C4-2B (cell line): Measurements from ENCODE around the gene SARDH.

Experiments
- H3K27ac ChIP-seq: fragments of 450-650 bp; 2 replicates; pipeline ENCODE4 v1.5.1; 2017
- ZFX ChIP-seq: fragments of 450-650 bp; IDR thresholded peaks from 2 replicates; pipeline ENCODE4 v1.6.1; 2017
- TF ChIP-seq, protein P1 (sequence below): fragments of 450-650 bp; conservative IDR thresholded peaks from 2 replicates; pipeline ENCODE4 v1.5.1; 2017; ENCODE audit warnings: mild to moderate bottlenecking

The SARDH gene

DNA sequence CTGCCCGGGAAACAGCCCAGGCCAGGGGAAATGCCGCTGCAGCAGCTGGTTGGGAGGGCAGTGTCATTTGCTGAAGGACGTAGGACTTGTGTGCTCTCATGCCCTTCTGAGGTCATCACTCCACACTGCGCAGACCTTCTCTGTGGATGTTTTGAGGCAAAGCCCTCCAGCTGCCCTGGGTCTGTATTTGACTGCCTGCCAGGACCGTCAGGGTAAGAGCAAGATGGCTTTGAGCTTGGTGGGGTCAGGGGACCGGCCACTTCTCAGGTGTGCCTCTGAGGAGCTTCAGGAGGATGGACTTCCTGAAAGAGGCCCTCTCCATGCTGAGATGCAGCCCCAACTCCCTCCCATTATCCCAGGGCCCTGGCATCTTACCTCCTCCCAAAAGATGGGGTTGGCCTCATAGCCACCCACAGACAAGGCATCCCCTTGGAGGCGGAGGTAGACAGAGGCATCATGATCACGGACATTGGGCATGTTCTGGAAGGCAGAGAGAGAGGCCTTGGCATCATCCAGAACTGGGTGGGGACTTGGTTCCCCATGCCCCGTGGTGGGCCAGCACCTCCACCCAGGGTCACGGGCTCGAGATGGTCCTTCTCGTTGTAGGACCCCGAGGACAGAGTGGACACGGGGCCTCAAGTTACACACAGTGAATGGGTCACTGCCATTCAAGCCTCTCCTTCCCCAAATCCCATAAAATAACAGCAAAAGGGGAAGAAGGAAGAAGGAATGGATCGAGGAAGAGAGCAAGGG is 19.4 kb downstream of the SARDH start:
- no peak overlapping the region for H3K27ac ChIP-seq
- TF ChIP-seq, protein P1, sequence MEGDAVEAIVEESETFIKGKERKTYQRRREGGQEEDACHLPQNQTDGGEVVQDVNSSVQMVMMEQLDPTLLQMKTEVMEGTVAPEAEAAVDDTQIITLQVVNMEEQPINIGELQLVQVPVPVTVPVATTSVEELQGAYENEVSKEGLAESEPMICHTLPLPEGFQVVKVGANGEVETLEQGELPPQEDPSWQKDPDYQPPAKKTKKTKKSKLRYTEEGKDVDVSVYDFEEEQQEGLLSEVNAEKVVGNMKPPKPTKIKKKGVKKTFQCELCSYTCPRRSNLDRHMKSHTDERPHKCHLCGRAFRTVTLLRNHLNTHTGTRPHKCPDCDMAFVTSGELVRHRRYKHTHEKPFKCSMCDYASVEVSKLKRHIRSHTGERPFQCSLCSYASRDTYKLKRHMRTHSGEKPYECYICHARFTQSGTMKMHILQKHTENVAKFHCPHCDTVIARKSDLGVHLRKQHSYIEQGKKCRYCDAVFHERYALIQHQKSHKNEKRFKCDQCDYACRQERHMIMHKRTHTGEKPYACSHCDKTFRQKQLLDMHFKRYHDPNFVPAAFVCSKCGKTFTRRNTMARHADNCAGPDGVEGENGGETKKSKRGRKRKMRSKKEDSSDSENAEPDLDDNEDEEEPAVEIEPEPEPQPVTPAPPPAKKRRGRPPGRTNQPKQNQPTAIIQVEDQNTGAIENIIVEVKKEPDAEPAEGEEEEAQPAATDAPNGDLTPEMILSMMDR: no peak
- no peak for TF ChIP-seq ZFX

DNA sequence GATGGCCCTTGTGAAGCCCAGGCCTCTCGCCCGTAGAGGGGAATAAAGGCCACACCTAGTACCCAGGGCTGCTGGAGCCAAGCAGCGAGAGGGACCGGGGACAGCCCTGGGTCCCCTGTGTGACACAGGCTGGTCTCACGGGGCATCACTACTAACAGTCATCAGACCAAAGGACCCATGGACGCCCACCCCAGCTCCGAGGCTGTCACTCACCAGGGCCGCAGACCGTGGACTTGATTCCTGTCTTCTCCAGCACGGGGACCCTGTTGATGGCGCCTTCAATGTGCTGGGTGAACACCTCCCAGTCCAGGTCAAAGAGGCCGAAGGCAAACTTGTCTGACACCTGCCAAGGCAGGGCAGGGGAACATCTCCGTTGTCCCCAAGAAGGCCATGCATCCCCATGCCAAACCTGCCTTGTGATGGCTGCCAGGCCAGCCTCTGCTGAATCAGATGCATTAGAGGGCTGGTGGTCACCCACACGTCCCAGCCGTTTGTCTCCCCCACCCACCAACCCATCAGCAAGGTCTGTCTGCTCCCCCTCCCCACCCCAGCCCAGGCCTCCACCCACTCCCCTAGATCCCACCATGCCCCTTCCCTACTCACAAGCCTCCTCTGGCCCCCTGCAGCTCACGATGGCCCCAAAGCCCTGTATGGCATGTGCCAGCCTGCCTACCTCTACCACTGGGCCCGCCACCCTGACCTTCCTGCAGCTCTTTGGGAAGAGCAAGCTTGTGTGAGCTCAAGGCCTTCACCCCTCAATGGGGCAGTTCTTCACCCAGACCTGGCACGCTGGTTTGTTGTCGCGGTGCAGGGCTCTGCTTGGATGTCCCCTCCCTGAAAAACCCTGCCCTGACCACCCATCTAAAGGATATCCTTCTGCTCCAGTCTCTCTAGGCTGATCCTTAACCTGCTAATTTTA is 20.8 kb downstream of the SARDH start:
- TF ChIP-seq ZFX: no peak
- TF ChIP-seq, protein P1: no peak
- no peak overlapping the region for H3K27ac ChIP-seq

DNA sequence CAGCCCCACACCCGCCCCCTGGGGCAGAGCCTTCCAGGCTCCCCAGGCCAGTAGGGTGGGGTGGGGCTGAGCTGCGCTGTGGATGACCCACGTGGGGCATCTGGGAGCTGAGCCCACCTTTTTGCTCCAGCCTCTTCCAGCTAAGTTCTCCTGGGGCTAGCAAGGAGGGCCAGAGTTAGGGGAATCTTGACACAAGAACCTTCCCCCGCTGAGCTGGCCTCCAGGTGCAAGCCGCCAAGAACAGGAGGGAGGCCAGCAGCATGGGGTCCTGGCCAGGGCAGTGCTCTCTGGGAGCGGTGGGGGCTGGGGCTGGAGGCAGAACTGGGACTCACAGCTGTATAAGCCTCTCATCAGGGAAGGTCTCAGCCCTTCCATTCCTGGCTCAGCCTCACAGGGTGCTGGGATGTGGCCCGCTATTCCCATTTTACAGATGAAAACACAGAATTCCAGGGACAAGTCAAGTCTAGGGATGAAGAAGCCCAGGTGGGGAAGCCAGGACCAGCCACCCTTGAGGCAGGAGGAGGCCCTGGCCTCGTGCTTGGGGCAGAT is 21.5 kb downstream of the SARDH start:
- TF ChIP-seq, protein P1: no peak
- no peak for TF ChIP-seq ZFX
- no peak overlapping the region for H3K27ac ChIP-seq

DNA sequence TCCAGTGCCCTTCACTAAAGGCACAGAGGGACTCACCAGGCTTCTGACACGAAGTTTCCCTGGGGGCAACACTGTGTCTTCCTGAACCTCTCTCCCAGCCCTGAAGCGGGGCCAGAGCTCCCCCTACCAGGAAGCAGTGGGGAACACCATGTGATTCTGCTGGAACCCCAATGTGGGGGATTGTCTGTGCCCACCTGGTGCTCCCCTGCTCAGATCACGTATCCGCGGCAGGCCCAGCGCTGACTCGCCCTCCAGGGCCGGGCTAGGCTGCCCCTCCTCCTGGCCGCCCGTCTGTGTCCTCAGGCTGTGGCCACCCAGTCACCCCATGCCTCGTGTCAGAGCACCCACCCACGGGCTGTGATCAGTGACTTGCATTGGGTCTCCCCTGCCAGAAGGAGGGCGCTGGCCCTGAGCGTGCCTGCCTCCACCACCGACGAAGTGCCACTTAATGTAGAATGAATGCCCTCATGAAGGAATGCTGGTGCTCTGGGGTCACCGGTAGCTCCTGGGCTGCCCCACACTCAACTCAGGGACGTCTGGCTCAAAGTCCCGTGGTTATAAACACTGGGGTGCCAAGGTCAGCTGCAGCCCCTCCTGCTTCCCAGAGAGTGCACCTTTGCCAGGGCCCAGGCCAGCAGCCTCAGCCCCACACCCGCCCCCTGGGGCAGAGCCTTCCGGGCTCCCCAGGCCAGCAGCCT is 22.1 kb downstream of the SARDH start:
- TF ChIP-seq, protein P1: no peak
- TF ChIP-seq ZFX: no peak
- no peak overlapping the region for H3K27ac ChIP-seq

DNA sequence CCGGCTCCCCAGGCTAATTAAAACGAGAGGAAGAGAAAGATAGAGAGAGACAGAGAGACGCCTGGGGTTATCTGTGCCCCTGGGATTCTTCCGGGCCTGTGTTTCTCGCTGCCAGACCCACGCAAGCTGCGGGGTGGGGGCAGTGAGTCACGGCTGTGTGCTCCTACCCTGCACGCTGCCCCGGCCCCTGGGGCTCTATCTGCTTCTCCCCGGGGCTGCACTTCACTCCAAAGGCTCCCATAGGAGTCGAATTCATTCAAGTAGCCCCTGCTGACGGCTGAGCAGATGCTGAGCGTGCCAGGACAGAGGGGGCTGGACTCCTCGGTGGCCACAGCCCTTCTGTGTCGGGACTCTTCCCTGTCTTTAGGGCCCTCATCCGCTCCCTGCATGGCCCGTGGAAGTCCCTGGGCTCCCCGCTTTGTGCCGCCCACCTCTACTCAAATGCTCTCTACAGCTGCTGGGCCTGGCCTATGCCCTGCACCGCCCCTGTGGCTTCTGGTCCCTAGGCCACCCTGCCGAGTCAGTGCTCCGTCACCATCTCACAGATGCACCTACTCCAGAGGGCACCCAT is 22.8 kb downstream of the SARDH start:
- TF ChIP-seq, protein P1: no peak
- no peak for TF ChIP-seq ZFX
- H3K27ac ChIP-seq: no peak overlapping the region

DNA sequence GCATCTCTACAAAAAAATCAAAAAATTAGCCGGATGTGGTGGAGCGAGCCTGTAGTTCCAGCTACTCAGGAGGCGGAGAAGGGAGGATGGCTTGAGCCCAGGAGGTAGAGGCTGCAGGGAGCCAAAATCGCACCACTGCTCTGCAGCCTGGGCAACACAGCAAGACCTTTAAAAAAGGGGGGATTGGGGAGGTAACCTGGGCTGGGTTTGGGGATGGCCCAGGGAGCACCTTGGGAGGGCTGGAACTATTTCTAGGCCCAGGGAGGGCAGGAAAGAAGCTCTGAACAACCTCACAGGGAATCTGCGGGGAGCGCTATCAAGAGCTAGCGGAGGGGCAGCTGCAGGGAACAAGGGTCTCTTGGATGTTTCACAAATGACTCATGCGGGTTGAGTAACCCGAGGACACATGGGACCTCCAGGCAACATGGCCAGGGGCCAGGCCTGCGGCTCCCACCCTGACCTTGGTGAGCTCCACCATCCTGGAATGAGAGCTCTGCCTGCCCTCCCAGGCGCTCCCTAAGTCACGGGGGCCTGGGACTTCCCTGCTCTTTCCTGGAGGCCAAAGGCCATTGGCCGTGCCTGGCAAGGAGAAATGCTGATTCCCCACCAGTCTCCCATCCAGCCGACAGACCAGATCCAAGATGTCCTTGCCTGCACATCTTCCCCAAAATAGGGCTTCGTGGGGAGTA is 23.4 kb downstream of the SARDH start:
- TF ChIP-seq ZFX: no peak
- TF ChIP-seq, protein P1: no peak
- H3K27ac ChIP-seq: no peak overlapping the region
